Natural killer cell (primary cell): ENCODE results near the gene MYO1C. TPM values are rescaled to one million over a fixed set of nuclear protein-coding genes. Genes with fewer than 3 reads are reported as not detected.

Source experiments
- ATAC-seq, 3 donors: fragments of 150-1000 bp in 2 of 3; fragments of 200-7000 bp in 1 of 3; cut with Tn5 transposase; 1 replicate in 1 of 3; 2 replicates in 2 of 3; pipeline ENCODE4 v1.10.0; 2021; ENCODE audit warnings: mild to moderate bottlenecking in 2 of 3, moderate library complexity in 2 of 3
- DNase-seq, 2 donors: peaks; one replicate each; pipeline versions ENCODE4 v3.0.0 to v3.0.0-alpha.2; 2013 to 2021; ENCODE audit warnings: mixed read lengths in 1 of 2
- H3K27ac ChIP-seq: one replicate; pipeline ENCODE4 v1.5.1; 2013; ENCODE audit warnings: mild to moderate bottlenecking, low read length
- H3K27me3 ChIP-seq: one replicate; pipeline ENCODE4 v1.6.1; 2013; ENCODE audit warnings: low read length; ENCODE audit not compliant: control insufficient read depth, insufficient read depth
- H3K36me3 ChIP-seq: one replicate; pipeline ENCODE4 v1.6.1; 2013; ENCODE audit warnings: low read length; ENCODE audit not compliant: control insufficient read depth, insufficient read depth
- H3K4me1 ChIP-seq: one replicate; pipeline ENCODE4 v1.6.1; 2013; ENCODE audit warnings: low read length; ENCODE audit not compliant: control insufficient read depth, insufficient read depth
- H3K4me3 ChIP-seq: one replicate; pipeline ENCODE4 v1.5.1; 2013; ENCODE audit warnings: low read length
- H3K9me3 ChIP-seq: one replicate; pipeline ENCODE4 v1.6.1; 2013; ENCODE audit warnings: low read length; ENCODE audit not compliant: control insufficient read depth, insufficient read depth
- H3K27ac Mint-ChIP-seq, 2 donors: one replicate each; pipeline ENCODE4 v1.8.0; 2022; ENCODE audit warnings: mild to moderate bottlenecking in 2 of 2, mixed read lengths in 2 of 2, moderate library complexity in 1 of 2
- H3K27me3 Mint-ChIP-seq, 2 donors: one replicate each; pipeline ENCODE4 v1.8.0; 2022; ENCODE audit warnings: low read depth in 2 of 2, mixed read lengths in 2 of 2
- H3K36me3 Mint-ChIP-seq: one replicate; pipeline ENCODE4 v1.8.0; 2022; ENCODE audit warnings: mixed read lengths
- H3K4me1 Mint-ChIP-seq, 2 donors: one replicate each; pipeline ENCODE4 v1.8.0; 2022; ENCODE audit warnings: mixed read lengths in 2 of 2
- H3K4me3 Mint-ChIP-seq: one replicate; pipeline ENCODE4 v1.8.0; 2022; ENCODE audit warnings: mild to moderate bottlenecking, moderate library complexity, mixed read lengths
- H3K9me3 Mint-ChIP-seq, 2 donors: one replicate each; pipeline ENCODE4 v1.8.0; 2022; ENCODE audit warnings: mixed read lengths in 2 of 2
- CTCF ChIP-seq: fragments of 200-600 bp; IDR thresholded peaks from one replicate; pipeline ENCODE4 v1.8.0; 2022; ENCODE audit warnings: antibody characterized with exemption
- WGBS: methylation state at CpG from one replicate; pipeline ENCODE4 v1.1.7; 2013; ENCODE audit warnings: missing lambda C conversion rate; ENCODE audit not compliant: insufficient coverage; 5-methylcytosine and 5-hydroxymethylcytosine counted together
- intact Hi-C: fragments of 100-400 bp; cut with micrococcal nuclease; formaldehyde crosslinking; loops from one replicate; pipeline ENCODE4 v1.14.2; 2022
- total RNA-seq, 4 donors: library from RNA; stranded (reverse); fragments of 120-200 nt in 1 of 4; gene quantifications; one replicate each; pipeline versions ENCODE4 v1.2.3 to v1.2.4, GENCODE V29; 2013 to 2022

The MYO1C gene
- total RNA-seq, 3 donors from 2014 or later (not counting 1 experiment from before 2014, with no cell fraction given), result 4.0 to 39.6 (median 24.0) TPM

- intact Hi-C loops, result no loop called here
- 91% methylated on average over 25 of the region's 25 CpGs for WGBS
- H3K4me1 ChIP-seq, result peaks cover 15% of the 10 kb centered on the region
- H3K9me3 Mint-ChIP-seq, result no peaks in the 10 kb centered on the region
- no peaks in the 10 kb centered on the region for H3K27me3 ChIP-seq
- no peak for DNase-seq
- no peak overlapping the region for H3K4me3 ChIP-seq
- no peak overlapping the region for H3K27ac ChIP-seq
- ATAC-seq, result no peak
- H3K27ac Mint-ChIP-seq, result no peak overlapping the region
- H3K4me3 Mint-ChIP-seq, result no peak overlapping the region
- H3K4me1 Mint-ChIP-seq, result no peaks in the 10 kb centered on the region
- H3K27me3 Mint-ChIP-seq, result peaks cover 24 to 26% of the 10 kb centered on the region in 2 donors
- TF ChIP-seq CTCF, result no peak
- H3K9me3 ChIP-seq, result no peaks in the 10 kb centered on the region
- H3K36me3 ChIP-seq, result no peaks in the 10 kb centered on the region
- no peaks in the 10 kb centered on the region for H3K36me3 Mint-ChIP-seq
Observed at GRCh38 chr17:1470755-1471462, 21.6 kb downstream of the MYO1C start.

- H3K27me3 ChIP-seq, result no peaks in the 10 kb centered on the region
- Mint-ChIP-seq H3K4me3 (no peak overlapping the region), H3K27me3 (peaks cover 26 to 27% of the 10 kb centered on the region in 2 donors), H3K9me3 (no peaks in the 10 kb centered on the region), H3K36me3 (no peaks in the 10 kb centered on the region), H3K4me1 (no peaks in the 10 kb centered on the region), H3K27ac (no peak overlapping the region)
- 56% methylated on average over 33 of the region's 33 CpGs for WGBS
- no peak for ATAC-seq
- H3K4me3 ChIP-seq, result no peak overlapping the region
- no peak overlapping the region for H3K27ac ChIP-seq
- no peak for TF ChIP-seq CTCF
- intact Hi-C loops, result no loop called here
- no peaks in the 10 kb centered on the region for H3K9me3 ChIP-seq
- H3K36me3 ChIP-seq, result no peaks in the 10 kb centered on the region
- H3K4me1 ChIP-seq, result peaks cover 15% of the 10 kb centered on the region
- no peak for DNase-seq
Observed at GRCh38 chr17:1470071-1470754, 22.3 kb downstream of the MYO1C start.

- no peaks in the 10 kb centered on the region for H3K27me3 ChIP-seq
- no peak for ATAC-seq
- Mint-ChIP-seq H3K4me1 (no peaks in the 10 kb centered on the region), H3K27me3 (peaks cover 27 to 32% of the 10 kb centered on the region in 2 donors), H3K27ac (no peak overlapping the region), H3K4me3 (no peak overlapping the region), H3K9me3 (no peaks in the 10 kb centered on the region), H3K36me3 (no peaks in the 10 kb centered on the region)
- 95% methylated on average over 28 of the region's 28 CpGs for WGBS
- no peaks in the 10 kb centered on the region for H3K36me3 ChIP-seq
- peaks cover 15% of the 10 kb centered on the region for H3K4me1 ChIP-seq
- H3K27ac ChIP-seq, result no peak overlapping the region
- intact Hi-C loops, result no loop called here
- H3K9me3 ChIP-seq, result no peaks in the 10 kb centered on the region
- TF ChIP-seq CTCF, result no peak
- no peak for DNase-seq
- H3K4me3 ChIP-seq, result no peak overlapping the region
Observed at GRCh38 chr17:1469231-1469852, 23.1 kb downstream of the MYO1C start.
